HG02943 (cell line): Measurements from ENCODE around the gene S100B.

Source experiments
- ATAC-seq: cut with Tn5 transposase; IDR thresholded peaks from one replicate; pipeline ENCODE4 v1.9.1; 2021; ENCODE audit warnings: mild to moderate bottlenecking, low read depth, moderate library complexity; ENCODE audit not compliant: unreplicated experiment

S100B gene

DNA sequence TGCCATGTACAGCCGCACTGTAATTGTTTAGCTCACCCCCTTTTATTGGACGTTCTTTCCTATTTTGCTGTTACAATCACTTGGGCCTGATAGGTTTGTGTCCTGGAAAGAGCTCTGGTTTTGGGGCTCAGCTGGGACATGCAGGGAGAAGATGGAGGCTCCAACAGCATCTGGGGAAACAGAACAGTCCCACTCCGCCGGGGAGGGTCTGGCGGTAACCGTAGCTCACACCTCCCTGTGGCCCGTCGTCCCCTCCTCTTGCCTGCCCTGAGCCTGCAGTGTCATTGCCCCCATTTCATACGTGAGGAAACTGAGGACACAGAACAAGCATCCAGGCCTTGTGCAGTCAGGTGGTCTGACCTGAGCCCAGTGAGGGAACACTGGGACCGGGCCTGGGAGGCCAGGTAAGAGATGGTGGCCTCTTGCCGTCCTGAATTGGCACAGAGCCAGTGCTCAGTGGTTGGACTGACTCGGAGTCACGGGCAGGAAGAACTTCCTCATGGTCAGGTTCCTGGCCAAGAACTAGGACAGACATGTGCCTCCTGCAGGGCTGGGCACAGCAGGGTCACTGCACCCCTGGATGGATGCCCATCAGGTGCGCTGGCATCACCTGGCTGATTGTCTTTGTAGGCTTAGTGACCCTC is 41.8 kb downstream of the S100B start:
- no peak for ATAC-seq

DNA sequence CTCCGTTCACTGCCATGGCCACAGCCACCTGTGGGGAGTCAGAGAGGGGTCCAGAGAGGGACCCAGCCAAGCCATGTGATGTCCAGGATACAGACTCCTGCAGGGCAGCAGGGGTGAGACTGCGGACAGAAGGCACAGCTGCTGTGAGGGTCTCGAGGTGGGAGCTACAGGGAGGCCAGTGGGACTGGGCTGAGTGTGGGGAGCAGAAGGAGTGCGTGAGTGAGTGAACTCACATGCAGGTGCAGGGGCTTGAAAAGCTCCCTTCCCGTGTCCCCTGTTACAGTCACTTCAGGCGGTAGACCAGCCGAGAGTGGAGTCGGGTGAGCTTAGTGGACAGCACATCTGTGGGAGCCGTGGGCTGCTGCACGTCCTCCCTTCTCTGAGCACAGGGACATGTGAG is 42.4 kb downstream of the S100B start:
- no peak for ATAC-seq

DNA sequence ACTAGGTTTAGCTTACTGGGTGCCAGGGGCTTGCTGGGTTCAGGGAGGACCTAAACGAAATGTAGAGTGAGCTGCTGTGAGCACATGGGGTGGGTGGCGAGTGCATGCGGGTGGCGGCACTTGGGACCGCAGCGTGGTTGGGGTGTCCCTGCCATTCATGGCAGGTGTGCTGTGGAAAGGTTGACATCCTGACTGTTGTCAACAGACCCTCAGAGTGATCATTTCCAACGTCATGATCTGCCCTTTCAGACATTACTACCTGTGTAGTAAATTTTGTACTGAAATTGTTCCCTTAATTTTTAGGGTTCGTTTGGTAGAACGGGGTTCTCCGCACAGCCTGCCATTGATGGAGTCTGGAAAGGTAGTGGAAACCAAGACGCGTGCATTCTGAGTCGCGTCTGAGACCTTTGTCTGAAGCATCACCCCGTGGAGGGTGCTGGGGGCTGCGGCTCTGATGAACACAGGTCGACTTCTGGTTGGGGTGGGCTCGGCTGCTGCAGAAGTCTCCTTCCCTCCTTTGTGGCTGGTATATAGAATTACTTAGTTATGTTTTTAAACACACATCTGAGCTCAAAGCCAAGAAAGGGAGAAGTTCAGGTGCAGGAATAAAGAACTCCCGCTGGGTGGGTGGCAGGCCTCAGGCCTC is 43.3 kb downstream of the S100B start:
- no peak for ATAC-seq

DNA sequence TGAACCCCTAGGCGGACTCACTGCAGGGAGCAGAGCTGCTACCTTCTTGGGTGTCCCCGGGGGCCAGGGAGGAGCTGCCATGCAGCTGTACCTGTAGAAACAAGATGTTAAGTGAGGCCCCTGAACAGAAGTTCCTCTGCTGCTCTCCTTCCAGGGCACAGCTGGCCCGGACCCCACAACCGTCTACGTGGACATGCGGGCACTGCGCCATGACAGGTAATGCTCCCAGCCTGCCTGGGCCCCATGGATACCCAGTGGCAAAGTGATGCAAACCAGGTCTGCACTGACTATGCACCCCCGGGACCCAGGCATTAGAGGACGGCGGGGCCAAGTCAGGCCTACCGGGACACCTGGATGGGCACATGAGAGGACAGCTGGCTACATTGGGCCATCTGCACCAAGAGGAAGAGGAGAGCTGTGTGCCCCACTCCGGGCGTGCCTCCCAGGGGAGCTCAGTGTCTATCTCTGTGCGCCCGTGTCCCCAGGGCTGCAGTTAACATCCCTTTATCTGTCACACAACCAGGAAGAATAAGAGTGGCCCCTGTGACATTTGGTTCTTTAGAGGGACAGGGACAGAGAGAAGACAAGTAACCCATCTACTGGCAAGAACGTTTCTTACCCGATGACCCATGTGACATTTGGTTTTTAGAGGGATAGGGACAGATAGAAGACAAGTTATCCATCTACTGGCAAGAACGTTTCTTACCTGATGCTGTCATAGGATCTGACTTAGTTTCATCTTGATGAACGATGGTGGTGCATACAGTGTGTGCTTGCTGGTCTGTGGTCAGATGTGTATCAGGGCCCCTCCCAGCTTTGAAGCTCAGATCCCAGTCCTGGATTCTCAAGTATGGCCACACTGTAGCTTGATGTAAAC is 44.1 kb downstream of the S100B start:
- ATAC-seq = no peak

DNA sequence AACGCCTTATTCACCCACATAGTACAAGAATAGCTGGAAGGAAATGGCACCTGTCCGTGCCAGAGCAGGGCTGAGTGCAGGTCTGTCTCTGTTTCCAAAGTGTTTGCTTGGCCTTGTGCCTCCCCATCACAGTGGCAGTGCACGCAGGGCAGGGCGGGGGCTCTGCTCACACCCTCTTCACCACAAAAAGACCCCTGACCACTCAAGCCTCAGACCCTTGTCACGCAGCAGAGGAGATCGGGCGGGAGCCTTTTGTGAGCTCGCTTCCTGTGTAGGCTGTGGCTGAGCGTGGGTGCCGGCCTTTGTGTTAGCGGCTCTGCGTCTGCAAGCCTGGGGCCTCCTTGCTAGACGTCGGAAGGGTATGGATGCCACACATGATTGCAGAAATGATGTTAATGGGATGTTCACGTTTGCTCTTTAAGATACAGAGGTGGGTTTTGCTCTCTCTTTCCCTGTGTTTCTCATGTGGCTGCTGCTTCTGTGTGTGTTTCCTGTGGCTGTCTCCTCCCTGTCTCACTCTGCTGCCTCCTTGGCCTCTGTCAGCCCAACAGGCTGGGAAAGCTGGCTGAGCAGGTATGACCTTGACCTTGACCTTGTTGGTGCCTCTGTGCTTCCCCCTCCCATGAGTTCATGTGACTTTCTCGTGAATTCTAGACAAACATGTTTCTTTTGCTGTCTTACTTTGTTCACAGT is 45.4 kb downstream of the S100B start:
- ATAC-seq = peak; percentile 49

DNA sequence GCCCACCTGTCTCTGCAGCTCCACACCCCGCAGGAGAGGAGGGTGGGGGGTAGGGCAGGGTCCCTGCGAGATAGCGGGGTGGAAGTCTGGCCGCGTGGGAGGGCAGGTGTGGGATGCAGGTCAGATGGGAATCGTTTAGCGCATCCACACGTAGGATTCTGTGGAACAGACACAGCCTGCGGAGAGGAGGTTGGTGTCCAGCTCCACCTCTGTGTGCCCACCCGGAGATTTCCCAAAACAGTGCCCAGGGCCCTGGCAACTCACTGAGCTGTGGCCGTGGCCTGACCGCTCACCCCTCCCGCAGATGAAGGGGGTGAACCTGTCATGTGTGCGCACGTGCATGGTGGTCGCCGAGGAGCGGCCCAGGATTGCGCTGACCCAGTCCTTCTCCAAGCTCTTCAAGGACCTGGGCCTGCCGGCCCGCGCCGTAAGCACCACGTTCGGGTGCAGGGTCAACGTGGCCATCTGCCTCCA is 46.9 kb downstream of the S100B start:
- ATAC-seq = no peak

DNA sequence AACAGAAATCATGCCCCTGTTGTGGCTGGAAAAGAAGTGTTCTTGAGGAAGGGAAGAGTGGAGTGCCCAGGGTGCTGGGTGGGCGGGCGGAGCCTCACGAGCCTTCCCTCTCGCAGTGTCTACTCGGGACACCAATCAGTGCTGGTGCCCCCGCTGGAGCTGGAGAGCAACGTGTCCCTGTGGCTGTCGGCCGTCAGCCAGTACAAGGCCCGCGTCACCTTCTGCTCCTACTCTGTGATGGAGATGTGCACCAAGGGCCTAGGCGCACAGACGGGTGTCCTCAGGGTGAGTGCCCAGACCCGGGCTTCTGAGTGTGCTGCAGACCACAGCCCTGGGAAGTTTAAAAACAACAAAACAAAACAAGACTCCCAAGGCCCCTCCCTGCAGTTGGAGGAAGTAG is 47.4 kb downstream of the S100B start:
- no peak for ATAC-seq

DNA sequence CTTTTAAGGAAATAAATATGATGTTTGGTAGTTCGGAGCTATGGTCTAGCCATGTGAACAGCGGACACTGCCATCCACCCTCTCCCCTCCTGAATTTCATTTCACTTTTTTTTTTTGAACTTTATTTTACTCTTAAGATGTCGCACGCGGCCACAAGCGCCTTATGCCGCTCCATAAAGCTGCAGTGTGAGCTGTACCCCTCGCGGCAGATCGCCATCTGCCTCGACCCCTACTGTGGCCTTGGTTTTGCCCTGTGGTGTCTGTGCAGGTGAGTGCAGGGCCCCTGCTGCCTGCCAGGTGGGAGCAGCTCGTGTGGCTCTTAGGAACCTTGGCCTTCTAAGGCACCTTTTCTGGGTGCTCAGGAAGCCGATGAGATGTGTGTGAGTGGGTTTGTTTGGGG is 48.1 kb downstream of the S100B start:
- ATAC-seq = no peak

DNA sequence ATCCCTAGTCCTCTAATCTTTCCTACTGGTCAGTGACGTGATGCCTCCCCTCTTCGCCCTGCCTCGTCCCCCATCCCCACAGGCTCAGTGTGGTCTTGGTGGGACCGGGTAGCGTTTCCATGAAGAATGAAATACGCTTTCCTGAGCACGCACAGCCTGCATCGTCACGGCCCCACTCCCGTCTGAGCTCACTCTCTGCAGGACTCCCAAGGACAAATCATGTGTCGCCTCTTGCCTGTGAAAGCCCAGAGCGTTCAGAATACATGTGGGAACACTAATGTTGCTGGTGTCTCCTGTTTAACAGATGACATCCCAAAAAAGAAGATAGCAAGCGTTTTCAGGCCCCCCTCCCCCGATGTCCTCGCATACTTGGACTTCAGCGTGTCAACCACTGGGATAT is 49.2 kb downstream of the S100B start:
- ATAC-seq = no peak

DNA sequence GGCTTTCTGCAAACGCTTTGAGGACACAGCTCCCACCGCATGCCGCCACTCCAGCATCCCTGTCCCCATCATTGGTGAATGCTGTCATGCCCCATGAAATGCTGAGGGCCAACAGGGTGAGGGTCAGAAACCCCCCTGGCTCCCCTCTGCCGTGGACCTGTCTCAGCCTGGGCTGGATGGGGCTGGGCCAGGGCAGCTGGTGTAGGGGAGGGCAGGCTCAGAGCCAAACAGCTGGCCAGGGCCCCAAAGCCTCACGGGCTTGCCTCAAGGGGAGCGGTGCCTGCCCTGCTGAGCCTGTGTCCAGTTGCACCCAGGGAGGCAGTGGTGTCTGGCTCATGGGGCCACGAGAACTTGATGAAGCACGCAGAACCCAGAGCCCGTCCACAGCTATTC is 49.7 kb downstream of the S100B start:
- no peak for ATAC-seq

DNA sequence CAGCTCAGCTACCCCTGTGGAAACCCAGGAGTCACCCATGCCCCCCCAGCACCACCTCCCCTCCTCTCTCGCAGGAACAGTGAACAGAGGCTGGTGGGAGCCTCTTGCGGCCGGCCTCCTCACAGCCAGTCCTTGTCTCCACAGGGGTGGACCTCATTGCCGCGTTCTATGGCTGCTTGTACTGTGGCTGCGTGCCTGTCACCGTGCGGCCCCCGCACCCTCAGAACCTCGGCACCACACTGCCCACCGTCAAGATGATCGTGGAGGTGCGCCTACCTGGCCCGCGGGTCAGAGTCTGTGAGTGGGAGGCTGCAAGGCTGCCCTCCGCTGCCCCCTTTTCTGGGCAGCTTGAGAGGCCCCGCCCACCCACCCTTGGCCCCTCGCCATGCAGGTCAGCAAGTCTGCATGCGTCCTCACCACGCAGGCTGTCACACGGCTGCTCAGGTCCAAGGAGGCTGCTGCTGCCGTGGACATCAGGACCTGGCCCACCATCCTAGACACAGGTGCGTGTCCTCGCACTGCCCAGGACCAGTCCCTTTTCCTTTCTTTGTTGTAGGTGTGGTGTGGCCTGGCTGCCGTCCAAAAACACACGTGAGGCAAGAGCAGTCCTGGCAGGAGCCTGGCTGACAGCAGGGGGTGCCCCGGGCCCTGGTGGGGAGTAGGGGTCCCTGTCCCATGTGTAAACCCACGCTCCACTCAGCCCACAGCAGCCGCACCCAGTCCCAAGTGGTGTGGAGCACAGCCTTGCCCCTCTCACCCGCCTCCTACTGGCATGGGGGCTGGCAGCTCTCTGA is 50.3 kb downstream of the S100B start:
- ATAC-seq = no peak

DNA sequence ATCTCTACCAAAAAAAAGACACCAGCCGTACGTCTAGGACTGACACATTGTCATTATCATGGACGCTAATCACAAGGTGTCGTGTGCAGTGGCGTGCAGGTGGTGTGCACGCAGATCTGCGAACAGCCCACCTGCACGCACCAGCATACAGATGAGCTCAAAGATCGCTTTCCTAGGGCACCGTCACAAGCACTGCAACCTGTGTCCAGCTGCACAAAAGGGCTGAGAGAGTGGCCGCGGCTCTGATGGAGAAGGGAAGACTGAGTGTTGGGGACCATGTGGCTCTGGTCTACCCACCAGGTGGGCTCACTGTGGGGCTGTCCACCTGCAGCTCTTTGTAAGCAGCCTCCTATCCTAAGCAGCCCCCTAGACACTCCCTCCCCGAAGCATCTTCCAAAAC is 50.9 kb downstream of the S100B start:
- ATAC-seq = no peak

DNA sequence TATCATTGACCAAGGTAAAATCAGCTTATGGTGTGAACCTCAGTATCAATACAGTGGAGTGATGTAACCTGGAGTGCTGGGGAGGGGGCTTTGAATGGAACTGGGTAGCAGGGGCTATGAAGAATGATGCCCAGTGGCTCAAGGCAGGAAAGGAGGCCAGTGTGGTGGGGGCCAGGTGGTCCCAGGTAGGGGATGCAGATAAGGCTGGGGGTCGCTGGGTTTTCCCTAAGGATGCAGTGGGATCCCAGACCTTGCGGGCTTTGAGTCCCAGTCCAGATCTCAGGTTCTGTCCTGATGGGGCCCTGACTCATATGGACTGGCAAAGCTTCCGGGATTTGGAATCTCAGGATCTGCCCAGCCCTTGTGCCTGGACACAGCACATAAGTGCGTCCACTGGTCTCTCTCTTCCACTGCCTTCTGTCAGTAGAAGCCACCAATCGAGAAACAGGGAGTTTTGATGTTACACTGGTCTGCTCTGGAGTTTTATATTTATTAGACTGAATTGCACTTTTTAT is 52.0 kb downstream of the S100B start:
- no peak for ATAC-seq

DNA sequence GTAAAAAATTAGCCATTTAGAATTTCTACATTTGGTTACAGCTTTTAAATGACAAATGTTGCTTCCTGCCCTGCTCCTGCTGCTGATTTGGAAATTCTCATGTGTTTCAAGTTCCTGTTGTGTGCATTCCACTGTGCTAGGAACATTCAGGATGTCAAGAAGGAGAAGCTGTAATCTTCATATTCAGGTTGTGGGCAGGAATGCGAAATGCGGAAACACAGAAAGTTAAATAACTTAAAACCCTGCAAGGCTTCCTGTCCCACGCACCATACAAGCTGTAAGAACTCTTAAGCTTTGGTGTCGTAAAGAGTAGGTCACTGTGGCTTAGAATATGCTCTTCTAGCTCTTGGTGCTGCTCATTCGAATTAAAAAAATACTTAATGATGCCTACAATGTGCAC is 52.6 kb downstream of the S100B start:
- ATAC-seq = no peak

DNA sequence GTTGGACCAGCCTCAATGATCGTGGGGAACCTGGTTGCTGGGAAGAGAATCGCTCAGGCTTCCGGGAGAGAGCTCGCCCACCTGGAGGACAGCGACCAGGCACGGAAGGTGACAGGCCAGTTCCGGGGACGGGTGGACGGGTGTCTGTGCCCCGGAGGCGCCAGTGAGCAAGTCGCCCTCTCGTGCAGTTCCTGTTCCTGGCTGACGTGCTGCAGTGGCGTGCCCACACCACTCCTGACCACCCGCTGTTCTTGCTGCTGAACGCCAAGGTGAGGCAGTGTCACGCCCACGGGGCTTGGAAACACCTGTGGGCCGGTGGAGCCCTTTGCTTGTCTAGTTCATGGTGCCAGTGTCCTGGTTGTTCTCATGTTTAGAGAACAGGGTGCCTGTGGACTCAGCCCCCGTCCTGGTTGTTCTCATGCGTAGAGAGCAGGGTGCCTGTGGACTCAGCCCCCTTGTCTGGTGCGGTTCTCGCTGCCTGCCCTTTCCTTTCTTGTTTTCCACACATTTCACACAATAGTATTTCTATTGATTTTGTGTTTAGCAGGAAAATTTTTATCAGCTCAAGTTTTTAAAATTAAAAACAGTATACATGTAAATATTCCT is 53.1 kb downstream of the S100B start:
- no peak for ATAC-seq

DNA sequence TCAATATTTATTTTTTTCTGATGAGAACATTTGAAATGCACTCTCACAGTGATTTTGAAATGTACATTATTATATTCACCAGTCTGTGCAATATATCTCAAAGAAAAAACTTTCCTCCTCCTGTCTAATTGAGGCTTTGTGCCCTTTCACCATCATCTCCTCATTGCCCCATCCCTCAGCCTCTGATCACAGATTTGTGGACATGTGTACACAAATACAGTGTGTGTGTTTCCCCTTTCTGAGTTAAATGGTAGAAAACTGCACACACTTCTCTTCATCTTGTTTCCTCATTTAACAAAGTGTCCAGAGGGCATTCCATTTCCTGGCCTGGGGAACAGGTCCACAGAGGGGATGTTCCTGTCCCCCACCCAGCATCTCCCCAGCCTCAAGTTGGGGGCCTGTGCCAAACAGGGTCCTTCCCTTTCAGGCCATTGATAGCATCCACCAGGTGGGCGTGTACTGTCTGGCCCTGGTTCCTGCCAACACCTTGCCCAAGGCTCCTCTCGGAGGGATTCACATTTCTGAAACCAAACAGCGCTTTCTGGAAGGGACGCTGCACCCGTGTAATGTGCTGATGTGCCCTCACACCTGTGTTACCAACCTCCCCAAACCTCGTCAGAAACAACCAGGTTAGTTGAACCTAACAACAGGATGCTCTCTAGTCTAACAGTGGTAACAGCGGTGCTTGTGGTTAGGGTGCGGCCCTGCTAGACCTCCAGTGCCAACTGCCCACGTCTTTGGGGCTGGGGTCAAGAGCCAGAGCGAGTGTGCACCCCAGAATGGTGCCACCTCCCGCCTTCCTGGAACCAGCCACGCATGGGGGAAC is 54.6 kb downstream of the S100B start:
- no peak for ATAC-seq

DNA sequence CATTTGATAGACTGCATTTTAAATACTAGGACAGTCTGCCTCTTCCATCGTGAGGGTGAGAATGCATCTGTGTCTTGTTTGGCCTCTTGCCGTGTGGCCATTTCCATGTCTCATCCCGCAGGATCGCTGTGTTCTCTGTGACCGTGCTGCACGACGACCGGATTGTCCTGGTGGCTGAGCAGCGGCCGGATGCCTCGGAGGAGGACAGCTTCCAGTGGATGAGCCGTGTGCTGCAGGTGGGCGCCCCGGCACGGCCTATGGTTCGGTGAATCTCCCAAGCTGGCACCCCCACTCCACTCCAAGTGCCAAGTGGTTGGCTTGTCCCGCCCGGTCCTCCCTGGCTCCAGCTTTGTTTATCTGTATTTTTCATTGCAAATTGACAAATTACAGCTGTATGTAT is 55.2 kb downstream of the S100B start:
- no peak for ATAC-seq
